Measurements from ENCODE around the gene EFCAB8. TPM values are rescaled to one million over a fixed set of nuclear protein-coding genes. Genes with fewer than 3 reads are reported as not detected.

The EFCAB8 gene
- total RNA-seq, 1 experiment from 2014 or later, result 0.09 TPM

DNA sequence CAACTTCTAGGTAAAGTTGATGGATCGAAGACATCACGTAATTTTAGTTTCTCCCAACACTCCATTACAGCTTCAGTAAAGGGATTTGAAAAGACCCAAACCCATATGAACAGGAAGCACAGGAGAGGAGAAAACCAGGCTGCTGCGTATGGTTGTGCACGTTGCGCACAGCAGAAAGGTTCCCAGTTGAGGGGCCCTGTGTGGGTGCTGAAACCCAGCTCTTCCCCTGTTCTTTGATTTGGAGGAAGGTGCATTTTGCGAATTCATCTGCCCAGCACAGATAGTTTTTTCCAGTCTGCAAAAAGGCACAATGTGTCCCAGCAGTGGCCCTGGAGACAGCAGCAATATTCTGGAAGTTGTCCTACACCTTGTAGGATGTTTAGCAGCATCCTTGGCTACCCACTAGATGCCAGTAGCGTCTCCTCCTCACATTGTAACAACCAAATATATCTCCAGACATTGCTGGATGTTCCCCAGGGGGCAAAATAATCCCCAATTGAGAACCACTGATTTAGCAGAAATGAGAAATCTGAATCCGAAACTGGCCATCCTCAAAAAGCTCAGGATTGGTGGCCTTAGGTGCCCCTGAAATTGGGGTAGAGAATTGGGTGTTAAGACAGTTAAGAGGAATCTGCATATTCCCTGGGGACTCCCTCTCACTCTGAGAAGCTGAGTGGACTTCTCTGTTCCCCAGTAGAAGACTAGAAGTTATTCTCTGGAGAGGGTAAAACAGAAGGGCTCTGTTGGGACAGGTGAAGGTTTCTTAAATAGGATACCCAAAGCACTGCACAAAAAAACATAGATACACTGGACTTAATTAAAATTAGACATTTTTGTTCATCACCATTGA lies 133.3 kb downstream of the EFCAB8 start:
- Histone ChIP-seq H3K4me2 (ENCODE audit: insufficient read depth, insufficient read length, low read length) (no peak overlapping the region), H3K23ac (ENCODE audit: insufficient read length, low read depth, low read length) (no peak overlapping the region), H3K14ac (ENCODE audit: insufficient read depth, low read length) (no peak overlapping the region), H2AFZ (ENCODE audit: low read length) (no peak overlapping the region), H2BK15ac (ENCODE audit: low read depth, low read length) (no peak overlapping the region), H2BK20ac (ENCODE audit: low read depth, low read length, poor library complexity, severe bottlenecking) (no peak overlapping the region), H3T11ph (ENCODE audit: low read length) (no peak overlapping the region), H4K91ac (ENCODE audit: insufficient read length, low read depth, low read length) (no peak overlapping the region), H3K23me2 (ENCODE audit: insufficient read length, low read depth, low read length, poor library complexity, severe bottlenecking) (no peaks in the 10 kb centered on the region), H3K18ac (ENCODE audit: insufficient read length, low read depth, low read length) (no peak overlapping the region), H4K20me1 (ENCODE audit: control insufficient read depth, insufficient read depth, insufficient read length) (no peaks in the 10 kb centered on the region), H3K79me1 (ENCODE audit: insufficient read depth, low read depth, low read length, poor library complexity, severe bottlenecking) (no peaks in the 10 kb centered on the region), H3K56ac (ENCODE audit: insufficient read length, low read depth, low read length) (no peak overlapping the region), H2BK5ac (ENCODE audit: insufficient read length, low read length) (no peak overlapping the region), H3K9me3 (ENCODE audit: control insufficient read depth, low read depth, low read length) (no peaks in the 10 kb centered on the region), H3K27ac (ENCODE audit: insufficient read length, low read depth, low read length) (no peak overlapping the region), H4K8ac (replicated peaks; ENCODE audit: insufficient read length, low read depth, low read length) (no peak overlapping the region), H3K4ac (ENCODE audit: low read depth, low read length) (no peak overlapping the region), H2BK12ac (ENCODE audit: insufficient read length, low read depth, low read length) (no peak overlapping the region), H3K79me2 (ENCODE audit: insufficient read depth, low read length) (no peaks in the 10 kb centered on the region), H2BK120ac (ENCODE audit: low read depth, low read length, poor library complexity, severe bottlenecking) (no peak overlapping the region), H3K9ac (ENCODE audit: extremely low read depth, insufficient read length, low read length) (no peak overlapping the region), H3K4me1 (ENCODE audit: insufficient read depth, low read length) (no peaks in the 10 kb centered on the region), H3K27me3 (ENCODE audit: insufficient read depth, low read length) (no peaks in the 10 kb centered on the region), H4K5ac (ENCODE audit: insufficient read length, low read depth, low read length) (no peak overlapping the region), H2AK5ac (ENCODE audit: insufficient read length, low read length) (no peak overlapping the region)
- no CpG with 5 or more reads among the region's 8 CpGs for WGBS (ENCODE audit: extremely low coverage, insufficient read length, low lambda C conversion rate)
- Mint-ChIP-seq H3K9me3 (no peaks in the 10 kb centered on the region), H3K4me3 (no peak overlapping the region), H3K4me1 (no peaks in the 10 kb centered on the region), H3K27me3 (ENCODE audit: low read depth) (peaks cover 2% of the 10 kb centered on the region), H3K27ac (no peak overlapping the region), H3K36me3 (ENCODE audit: insufficient read depth in 1 of 3, low read depth in 3 of 3) (no peaks in the 10 kb centered on the region)
- no peak for DNase-seq
- TF ChIP-seq, protein P1, sequence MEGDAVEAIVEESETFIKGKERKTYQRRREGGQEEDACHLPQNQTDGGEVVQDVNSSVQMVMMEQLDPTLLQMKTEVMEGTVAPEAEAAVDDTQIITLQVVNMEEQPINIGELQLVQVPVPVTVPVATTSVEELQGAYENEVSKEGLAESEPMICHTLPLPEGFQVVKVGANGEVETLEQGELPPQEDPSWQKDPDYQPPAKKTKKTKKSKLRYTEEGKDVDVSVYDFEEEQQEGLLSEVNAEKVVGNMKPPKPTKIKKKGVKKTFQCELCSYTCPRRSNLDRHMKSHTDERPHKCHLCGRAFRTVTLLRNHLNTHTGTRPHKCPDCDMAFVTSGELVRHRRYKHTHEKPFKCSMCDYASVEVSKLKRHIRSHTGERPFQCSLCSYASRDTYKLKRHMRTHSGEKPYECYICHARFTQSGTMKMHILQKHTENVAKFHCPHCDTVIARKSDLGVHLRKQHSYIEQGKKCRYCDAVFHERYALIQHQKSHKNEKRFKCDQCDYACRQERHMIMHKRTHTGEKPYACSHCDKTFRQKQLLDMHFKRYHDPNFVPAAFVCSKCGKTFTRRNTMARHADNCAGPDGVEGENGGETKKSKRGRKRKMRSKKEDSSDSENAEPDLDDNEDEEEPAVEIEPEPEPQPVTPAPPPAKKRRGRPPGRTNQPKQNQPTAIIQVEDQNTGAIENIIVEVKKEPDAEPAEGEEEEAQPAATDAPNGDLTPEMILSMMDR (conservative IDR thresholded peaks at IDR 0.05), result no peak

Measured in H9 (cell line).